HepG2 (cell line): ENCODE data around the gene FAM167B. TPM values are rescaled to one million over a fixed set of nuclear protein-coding genes. Genes with fewer than 3 reads are reported as not detected.
A peak's percentile ranks its signal among the peaks of the same experiment; 100 is the strongest.

Experiments used
- HDAC2 ChIP-seq: sonication (generic); formaldehyde crosslinking; IDR thresholded peaks from 2 replicates; pipeline ENCODE4 v1.4.0; 2020; ENCODE audit warnings: missing genetic modification reagents
- HDAC6 ChIP-seq: fragments of 200-600 bp; sonication (generic); IDR thresholded peaks from 2 replicates; pipeline ENCODE4 v1.7.0; 2017; ENCODE audit warnings: mild to moderate bottlenecking, antibody characterized with exemption, low read length, low read depth
- HNRNPLL ChIP-seq: fragments of 200-400 bp; formaldehyde crosslinking; IDR thresholded peaks from 2 replicates; pipeline ENCODE4 v1.6.1; 2017; ENCODE audit warnings: mild to moderate bottlenecking, low read depth, low read length; ENCODE audit not compliant: poor library complexity, severe bottlenecking
- LCORL ChIP-seq, 2 experiments: fragments of 450-650 bp in 1 of 2; sonication (generic) in 1 of 2; formaldehyde crosslinking in 1 of 2; IDR thresholded peaks; 2 replicates each; pipeline versions ENCODE4 v1.5.0 to v1.6.1; 2017 to 2020; ENCODE audit warnings: antibody characterized with exemption in 1 of 2, missing genetic modification reagents in 1 of 2
- MIER2 ChIP-seq: IDR thresholded peaks from 2 replicates; pipeline ENCODE4 v1.6.1; 2016; ENCODE audit warnings: missing biosample characterization, missing genetic modification reagents
- PAXIP1 ChIP-seq: sonication (generic); formaldehyde crosslinking; conservative IDR thresholded peaks from 2 replicates; pipeline ENCODE4 v1.4.0; 2020; ENCODE audit warnings: mild to moderate bottlenecking, missing genetic modification reagents, moderate library complexity
- PRDM10 ChIP-seq: sonication (generic); formaldehyde crosslinking; IDR thresholded peaks from 2 replicates; pipeline ENCODE4 v1.4.0; 2020; ENCODE audit warnings: low read depth, missing genetic modification reagents
- SMAD3 ChIP-seq: sonication (generic); formaldehyde crosslinking; IDR thresholded peaks from 2 replicates; pipeline ENCODE4 v1.4.0; 2020; ENCODE audit warnings: missing genetic modification reagents
- TCF7 ChIP-seq: sonication (generic); IDR thresholded peaks from 2 replicates; pipeline ENCODE4 v1.6.1; 2016; ENCODE audit warnings: antibody characterized with exemption, low read depth
- TGIF2 ChIP-seq: IDR thresholded peaks from 2 replicates; pipeline ENCODE4 v1.6.1; 2016; ENCODE audit warnings: control low read depth, missing compliant biosample characterization
- TOPORS ChIP-seq: sonication (generic); formaldehyde crosslinking; IDR thresholded peaks from 2 replicates; pipeline ENCODE4 v1.8.0; 2023; ENCODE audit warnings: mild to moderate bottlenecking, missing genetic modification reagents
- ZC3H13 ChIP-seq: sonication (generic); formaldehyde crosslinking; IDR thresholded peaks from 2 replicates; pipeline ENCODE4 v1.8.1; 2023; ENCODE audit warnings: mild to moderate bottlenecking, missing genetic modification reagents, moderate library complexity
- ZNF12 ChIP-seq: sonication (generic); formaldehyde crosslinking; IDR thresholded peaks from 2 replicates; pipeline ENCODE4 v1.5.0; 2020; ENCODE audit warnings: missing genetic modification reagents
- ZNF121 ChIP-seq: sonication (generic); formaldehyde crosslinking; IDR thresholded peaks from 2 replicates; pipeline ENCODE4 v1.5.0; 2020; ENCODE audit warnings: mild to moderate bottlenecking, missing genetic modification reagents
- ZNF17 ChIP-seq: sonication (generic); formaldehyde crosslinking; IDR thresholded peaks from 2 replicates; pipeline ENCODE4 v1.5.0; 2020; ENCODE audit warnings: mild to moderate bottlenecking, missing genetic modification reagents
- ZNF280B ChIP-seq: sonication (generic); formaldehyde crosslinking; IDR thresholded peaks from 2 replicates; pipeline ENCODE4 v1.5.0; 2020; ENCODE audit warnings: missing genetic modification reagents, mild to moderate bottlenecking, borderline replicate concordance
- ZNF33B ChIP-seq: sonication (generic); formaldehyde crosslinking; IDR thresholded peaks from 2 replicates; pipeline ENCODE4 v1.5.1; 2020; ENCODE audit warnings: mild to moderate bottlenecking, missing genetic modification reagents
- ZNF367 ChIP-seq: sonication (generic); formaldehyde crosslinking; IDR thresholded peaks from 2 replicates; pipeline ENCODE4 v1.4.0; 2020; ENCODE audit warnings: missing genetic modification reagents, borderline replicate concordance
- ZNF747 ChIP-seq: sonication (generic); formaldehyde crosslinking; IDR thresholded peaks from 2 replicates; pipeline ENCODE4 v1.8.1; 2023; ENCODE audit warnings: missing genetic modification reagents, mild to moderate bottlenecking, borderline replicate concordance
- ZSCAN20 ChIP-seq: sonication (generic); formaldehyde crosslinking; IDR thresholded peaks from 2 replicates; pipeline ENCODE4 v1.4.0; 2020; ENCODE audit warnings: missing genetic modification reagents, mild to moderate bottlenecking, borderline replicate concordance
- polyA plus RNA-seq, 8 experiments: library from polyadenylated mRNA; depleted of rRNA in 3 of 8; stranded (reverse) in 7 of 8; unstranded in 1 of 8; fragments of >200 nt; fragmentation: Illumina TruSeq in 4 of 8; extraction: Trizol in 4 of 8; gene quantifications; 2 replicates each; pipeline versions ENCODE4 v1.2.1 to v1.2.3, GENCODE V29; 2011 to 2016; ENCODE audit warnings: low read depth in 4 of 8, missing spikeins in 1 of 8, mixed read lengths in 1 of 8; ENCODE audit not compliant: insufficient read depth in 1 of 8
- total RNA-seq, 5 experiments: library from RNA; depleted of rRNA; stranded (reverse); fragments of >200 nt; fragmentation: Illumina TruSeq; extraction: Trizol; gene quantifications; 2 replicates each; pipeline ENCODE4 v1.2.3, GENCODE V29; 2016; ENCODE audit warnings: low read depth in 1 of 5

FAM167B gene
- total and polyA plus RNA-seq, 2 of the 13 experiments (the other 11 are each of a cell fraction or from before 2014, with no cell fraction given): 0.15 to 0.70 TPM

GRCh38 chr1:32291708-32292538, 44.9 kb downstream of the FAM167B start, which contains the start of gene HDAC1 (continued):
- peak; percentile 99 for TF ChIP-seq PRDM10 (CRISPR knock-in tag)
- no peak for TF ChIP-seq ZNF33B (CRISPR knock-in tag)
- TF ChIP-seq TGIF2: peak; percentile 41; the same call in 1 of the 2 replicates
- TF ChIP-seq ZNF280B (CRISPR knock-in tag): no peak; the same call in 1 of the 2 replicates
- TF ChIP-seq ZC3H13 (CRISPR knock-in tag): no peak
- peak; percentile 52 for TF ChIP-seq PAXIP1 (CRISPR knock-in tag)
- TF ChIP-seq ZSCAN20 (CRISPR knock-in tag): no peak; the same call in 1 of the 2 replicates
- TF ChIP-seq HDAC2 (CRISPR knock-in tag): peak; percentile 5; the same call in 1 of the 2 replicates
- TF ChIP-seq LCORL (IDR thresholded peaks at IDR 0.05): no peak
- TF ChIP-seq LCORL (CRISPR knock-in tag; IDR thresholded peaks at IDR 0.05): peak; percentile 30; the same call in 1 of the 2 replicates
- TF ChIP-seq HNRNPLL: peak; percentile 77
- TF ChIP-seq ZNF367: 0 out of 2 replicates have a peak, but pooled peaks have one; percentile 50
- no peak for TF ChIP-seq MIER2 (CRISPR knock-in tag)
- 0 out of 2 replicates have a peak, but pooled peaks have one; percentile 62 for TF ChIP-seq ZNF747 (CRISPR knock-in tag)
- TF ChIP-seq ZNF121 (CRISPR knock-in tag): peak; percentile 58; the same call in 1 of the 2 replicates
- no peak for TF ChIP-seq SMAD3 (CRISPR knock-in tag)
- TF ChIP-seq TOPORS (CRISPR knock-in tag): no peak
- no peak for TF ChIP-seq HDAC6
- no peak for TF ChIP-seq ZNF17 (CRISPR knock-in tag)
- TF ChIP-seq TCF7: no peak
- TF ChIP-seq ZNF12: no peak
- TF ChIP-seq, all 625 proteins: peak for 205
